GM23338 (cell line): ENCODE measurements around the gene NME2. TPM values are rescaled to one million over a fixed set of nuclear protein-coding genes. Genes with fewer than 3 reads are reported as not detected.
A peak's percentile ranks its signal among the peaks of the same experiment; 100 is the strongest.

Experiments
- ATAC-seq: fragments of 200-7000 bp; cut with Tn5 transposase; 3 replicates; pipeline ENCODE4 v1.9.1; 2020
- DNase-seq: peaks from one replicate; pipeline ENCODE4 v3.0.0-alpha.2; 2015; ENCODE audit warnings: low spot score
- H2AFZ ChIP-seq: fragments of 200-600 bp; sonication (generic); 2 replicates; pipeline ENCODE4 v1.8.0; 2016; ENCODE audit warnings: antibody characterized with exemption, mild to moderate bottlenecking, moderate library complexity
- H3F3A ChIP-seq: fragments of 200-600 bp; sonication (generic); replicated peaks from 2 replicates; pipeline ENCODE4 v1.8.0; 2017; ENCODE audit warnings: antibody characterized with exemption, mixed run types, low read depth
- H3K27ac ChIP-seq: fragments of 200-600 bp; sonication (generic); 2 replicates; pipeline ENCODE4 v1.6.1; 2016; ENCODE audit warnings: low read depth
- H3K27me3 ChIP-seq: fragments of 200-600 bp; sonication (generic); 2 replicates; pipeline ENCODE4 v1.8.0; 2016; ENCODE audit warnings: mild to moderate bottlenecking, mixed run types, moderate library complexity; ENCODE audit not compliant: insufficient read depth
- H3K36me3 ChIP-seq: fragments of 200-600 bp; sonication (generic); 2 replicates; pipeline ENCODE4 v1.8.0; 2016; ENCODE audit warnings: mild to moderate bottlenecking; ENCODE audit not compliant: insufficient read depth
- H3K4me1 ChIP-seq: fragments of 200-600 bp; sonication (generic); 2 replicates; pipeline ENCODE4 v1.8.0; 2016; ENCODE audit warnings: mild to moderate bottlenecking, moderate library complexity; ENCODE audit not compliant: insufficient read depth
- H3K4me2 ChIP-seq: fragments of 200-600 bp; sonication (generic); 2 replicates; pipeline ENCODE4 v1.7.1; 2017; ENCODE audit warnings: mixed run types
- H3K4me3 ChIP-seq: fragments of 200-600 bp; sonication (generic); 2 replicates; pipeline ENCODE4 v1.6.1; 2016; ENCODE audit warnings: mixed run types
- H3K79me2 ChIP-seq: fragments of 200-600 bp; sonication (generic); replicated peaks from 2 replicates; pipeline ENCODE4 v1.8.0; 2017; ENCODE audit warnings: mild to moderate bottlenecking; ENCODE audit not compliant: insufficient read depth
- H3K9me2 ChIP-seq: fragments of 200-600 bp; sonication (generic); 2 replicates; pipeline ENCODE4 v1.8.0; 2017; ENCODE audit not compliant: insufficient read depth
- H4K20me1 ChIP-seq: fragments of 200-600 bp; sonication (generic); replicated peaks from 2 replicates; pipeline ENCODE4 v1.8.0; 2017; ENCODE audit warnings: mild to moderate bottlenecking; ENCODE audit not compliant: insufficient read depth
- H3K27ac Mint-ChIP-seq: 2 replicates; pipeline ENCODE4 v1.8.0; 2020; ENCODE audit warnings: inconsistent platforms, mild to moderate bottlenecking, moderate library complexity, mixed read lengths
- H3K27me3 Mint-ChIP-seq: 3 replicates; pipeline ENCODE4 v1.8.0; 2022; ENCODE audit warnings: low read depth, mild to moderate bottlenecking, moderate library complexity, mixed read lengths, inconsistent platforms; ENCODE audit not compliant: insufficient read depth, poor library complexity
- H3K36me3 Mint-ChIP-seq: 3 replicates; pipeline ENCODE4 v1.8.0; 2021; ENCODE audit warnings: low read depth, mild to moderate bottlenecking, inconsistent platforms, moderate library complexity, mixed read lengths
- H3K4me1 Mint-ChIP-seq: 3 replicates; pipeline ENCODE4 v1.8.0; 2020; ENCODE audit warnings: mild to moderate bottlenecking, inconsistent platforms, mixed read lengths
- H3K4me3 Mint-ChIP-seq: 3 replicates; pipeline ENCODE4 v1.8.0; 2021; ENCODE audit warnings: moderate library complexity, mild to moderate bottlenecking, inconsistent platforms, mixed read lengths
- H3K9me3 Mint-ChIP-seq: 3 replicates; pipeline ENCODE4 v1.8.0; 2020; ENCODE audit warnings: moderate library complexity, mild to moderate bottlenecking, inconsistent platforms, mixed read lengths
- CREB1 ChIP-seq: fragments of 250-450 bp; sonication (Bioruptor Pico); IDR thresholded peaks from 2 replicates; pipeline ENCODE4 v1.5.0; 2020; ENCODE audit warnings: low read depth, mild to moderate bottlenecking, moderate library complexity
- JUNB ChIP-seq: IDR thresholded peaks from one replicate; pipeline ENCODE4 v1.6.1; 2016; ENCODE audit warnings: antibody characterized with exemption; ENCODE audit not compliant: unreplicated experiment
- POLR2AphosphoS5 ChIP-seq: IDR thresholded peaks from 2 replicates; pipeline ENCODE4 v1.6.1; 2016; ENCODE audit warnings: antibody characterized with exemption, low read depth
- ZNF114 ChIP-seq: fragments of 250-450 bp; sonication (Bioruptor Pico); IDR thresholded peaks from 2 replicates; pipeline ENCODE4 v1.5.0; 2020; ENCODE audit warnings: mild to moderate bottlenecking, moderate library complexity
- ZNF331 ChIP-seq: fragments of 250-450 bp; sonication (Bioruptor Pico); IDR thresholded peaks from 2 replicates; pipeline ENCODE4 v1.5.0; 2020; ENCODE audit warnings: low read depth, mild to moderate bottlenecking, moderate library complexity
- polyA plus RNA-seq: library from polyadenylated mRNA; unstranded; fragments of >200 nt; fragmentation: Nextera tagmentation; extraction: Ambion mirVana; gene quantifications from 2 replicates; pipeline ENCODE4 v1.2.1, GENCODE V29; 2016
- total RNA-seq: library from RNA; depleted of rRNA; stranded (reverse); fragments of >200 nt; shearing (Covaris generic); gene quantifications from 2 replicates; pipeline ENCODE4 v1.2.3, GENCODE V29; 2014
- TF ChIP-seq, protein P1 (sequence below), 2 experiments: fragments of 200-600 bp in 1 of 2; sonication (generic) in 1 of 2; conservative IDR thresholded peaks; 2 replicates each; pipeline versions ENCODE4 v1.5.1 to v1.6.1; 2016 to 2017; ENCODE audit warnings: antibody characterized with exemption in 2 of 2, low read depth in 2 of 2, mild to moderate bottlenecking in 2 of 2, moderate library complexity in 1 of 2
- TF ChIP-seq, protein P2 (sequence below): fragments of 250-450 bp; sonication (Bioruptor Pico); IDR thresholded peaks from 2 replicates; pipeline ENCODE4 v1.5.0; 2020; ENCODE audit warnings: mild to moderate bottlenecking, moderate library complexity
- TF ChIP-seq, protein P3 (sequence below): IDR thresholded peaks from one replicate; pipeline ENCODE4 v1.6.1; 2018; ENCODE audit warnings: antibody characterized with exemption; ENCODE audit not compliant: unreplicated experiment
- TF ChIP-seq, protein P4 (sequence below): IDR thresholded peaks from 2 replicates; pipeline ENCODE4 v1.6.1; 2016; ENCODE audit warnings: antibody characterized with exemption

Gene NME2
- total and polyA plus RNA-seq, 2 experiments from 2014 or later: 667 to 939 TPM

DNA sequence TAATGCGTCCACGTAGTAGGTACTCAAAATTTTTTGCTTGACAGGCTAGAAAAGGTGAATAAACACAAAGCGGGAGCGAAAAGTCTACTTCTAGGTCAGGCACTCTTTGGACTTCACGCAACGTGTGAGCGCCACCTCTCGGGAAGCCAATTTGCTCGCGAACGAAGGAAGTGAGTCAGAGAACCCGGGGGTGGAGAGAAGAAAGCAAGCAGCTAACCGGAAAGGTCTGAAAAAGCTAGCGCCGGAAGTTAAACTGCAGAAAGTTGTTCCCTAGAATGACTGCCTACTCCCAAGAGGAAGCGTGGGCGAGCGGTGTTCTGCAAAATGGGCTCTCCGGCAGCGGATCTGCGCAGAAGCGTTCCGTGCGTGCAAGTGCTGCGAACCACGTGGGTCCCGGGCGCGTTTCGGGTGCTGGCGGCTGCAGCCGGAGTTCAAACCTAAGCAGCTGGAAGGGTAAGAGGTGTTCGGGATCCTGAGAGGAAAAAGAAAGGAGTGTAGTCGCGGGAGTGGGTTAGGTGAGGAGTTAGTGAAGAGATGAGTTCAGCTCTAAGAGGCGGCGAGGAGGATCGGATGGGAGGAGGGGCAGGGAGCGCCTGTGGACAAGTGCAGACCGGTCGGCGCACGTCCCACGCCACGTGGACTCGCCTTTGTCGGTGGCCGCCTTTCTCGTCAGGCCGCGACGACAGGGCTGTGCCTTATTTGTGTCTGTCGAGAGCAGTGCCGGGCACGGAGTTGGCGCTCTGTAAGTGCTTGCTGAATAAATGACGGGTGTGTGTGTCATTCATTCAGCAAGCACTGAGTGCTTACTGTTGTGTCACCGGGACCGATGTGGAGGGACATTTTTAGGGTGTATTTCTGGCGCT is 12.8 kb upstream of the NME2 start, which contains the start of gene NME1:
NME1 (plus strand) TSS at position 350 of the 863 bp plus-strand sequence. CDS start 2,096 bp downstream, outside the sequence.
- no peaks in the 10 kb centered on the region for H3K27me3 Mint-ChIP-seq
- no peaks in the 10 kb centered on the region for H3K27me3 ChIP-seq
- no peaks in the 10 kb centered on the region for H3K9me3 Mint-ChIP-seq
- H3K9me2 ChIP-seq: no peaks in the 10 kb centered on the region
- H3K27ac ChIP-seq: peak within 1 kb of the TSS; percentile 71
- peaks cover 15% of the 10 kb centered on the region for H4K20me1 ChIP-seq
- H3K4me1 ChIP-seq: peaks cover 7% of the 10 kb centered on the region; the same call in 1 of the 2 replicates
- no peak for TF ChIP-seq ZNF331 (CRISPR knock-in tag)
- no peak for TF ChIP-seq JUNB
- TF ChIP-seq, protein P1, sequence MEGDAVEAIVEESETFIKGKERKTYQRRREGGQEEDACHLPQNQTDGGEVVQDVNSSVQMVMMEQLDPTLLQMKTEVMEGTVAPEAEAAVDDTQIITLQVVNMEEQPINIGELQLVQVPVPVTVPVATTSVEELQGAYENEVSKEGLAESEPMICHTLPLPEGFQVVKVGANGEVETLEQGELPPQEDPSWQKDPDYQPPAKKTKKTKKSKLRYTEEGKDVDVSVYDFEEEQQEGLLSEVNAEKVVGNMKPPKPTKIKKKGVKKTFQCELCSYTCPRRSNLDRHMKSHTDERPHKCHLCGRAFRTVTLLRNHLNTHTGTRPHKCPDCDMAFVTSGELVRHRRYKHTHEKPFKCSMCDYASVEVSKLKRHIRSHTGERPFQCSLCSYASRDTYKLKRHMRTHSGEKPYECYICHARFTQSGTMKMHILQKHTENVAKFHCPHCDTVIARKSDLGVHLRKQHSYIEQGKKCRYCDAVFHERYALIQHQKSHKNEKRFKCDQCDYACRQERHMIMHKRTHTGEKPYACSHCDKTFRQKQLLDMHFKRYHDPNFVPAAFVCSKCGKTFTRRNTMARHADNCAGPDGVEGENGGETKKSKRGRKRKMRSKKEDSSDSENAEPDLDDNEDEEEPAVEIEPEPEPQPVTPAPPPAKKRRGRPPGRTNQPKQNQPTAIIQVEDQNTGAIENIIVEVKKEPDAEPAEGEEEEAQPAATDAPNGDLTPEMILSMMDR (conservative IDR thresholded peaks at IDR 0.05; ENCODE audit: low read depth in 2 of 2): peak; percentile 87 to 91
- TF ChIP-seq, protein P2, sequence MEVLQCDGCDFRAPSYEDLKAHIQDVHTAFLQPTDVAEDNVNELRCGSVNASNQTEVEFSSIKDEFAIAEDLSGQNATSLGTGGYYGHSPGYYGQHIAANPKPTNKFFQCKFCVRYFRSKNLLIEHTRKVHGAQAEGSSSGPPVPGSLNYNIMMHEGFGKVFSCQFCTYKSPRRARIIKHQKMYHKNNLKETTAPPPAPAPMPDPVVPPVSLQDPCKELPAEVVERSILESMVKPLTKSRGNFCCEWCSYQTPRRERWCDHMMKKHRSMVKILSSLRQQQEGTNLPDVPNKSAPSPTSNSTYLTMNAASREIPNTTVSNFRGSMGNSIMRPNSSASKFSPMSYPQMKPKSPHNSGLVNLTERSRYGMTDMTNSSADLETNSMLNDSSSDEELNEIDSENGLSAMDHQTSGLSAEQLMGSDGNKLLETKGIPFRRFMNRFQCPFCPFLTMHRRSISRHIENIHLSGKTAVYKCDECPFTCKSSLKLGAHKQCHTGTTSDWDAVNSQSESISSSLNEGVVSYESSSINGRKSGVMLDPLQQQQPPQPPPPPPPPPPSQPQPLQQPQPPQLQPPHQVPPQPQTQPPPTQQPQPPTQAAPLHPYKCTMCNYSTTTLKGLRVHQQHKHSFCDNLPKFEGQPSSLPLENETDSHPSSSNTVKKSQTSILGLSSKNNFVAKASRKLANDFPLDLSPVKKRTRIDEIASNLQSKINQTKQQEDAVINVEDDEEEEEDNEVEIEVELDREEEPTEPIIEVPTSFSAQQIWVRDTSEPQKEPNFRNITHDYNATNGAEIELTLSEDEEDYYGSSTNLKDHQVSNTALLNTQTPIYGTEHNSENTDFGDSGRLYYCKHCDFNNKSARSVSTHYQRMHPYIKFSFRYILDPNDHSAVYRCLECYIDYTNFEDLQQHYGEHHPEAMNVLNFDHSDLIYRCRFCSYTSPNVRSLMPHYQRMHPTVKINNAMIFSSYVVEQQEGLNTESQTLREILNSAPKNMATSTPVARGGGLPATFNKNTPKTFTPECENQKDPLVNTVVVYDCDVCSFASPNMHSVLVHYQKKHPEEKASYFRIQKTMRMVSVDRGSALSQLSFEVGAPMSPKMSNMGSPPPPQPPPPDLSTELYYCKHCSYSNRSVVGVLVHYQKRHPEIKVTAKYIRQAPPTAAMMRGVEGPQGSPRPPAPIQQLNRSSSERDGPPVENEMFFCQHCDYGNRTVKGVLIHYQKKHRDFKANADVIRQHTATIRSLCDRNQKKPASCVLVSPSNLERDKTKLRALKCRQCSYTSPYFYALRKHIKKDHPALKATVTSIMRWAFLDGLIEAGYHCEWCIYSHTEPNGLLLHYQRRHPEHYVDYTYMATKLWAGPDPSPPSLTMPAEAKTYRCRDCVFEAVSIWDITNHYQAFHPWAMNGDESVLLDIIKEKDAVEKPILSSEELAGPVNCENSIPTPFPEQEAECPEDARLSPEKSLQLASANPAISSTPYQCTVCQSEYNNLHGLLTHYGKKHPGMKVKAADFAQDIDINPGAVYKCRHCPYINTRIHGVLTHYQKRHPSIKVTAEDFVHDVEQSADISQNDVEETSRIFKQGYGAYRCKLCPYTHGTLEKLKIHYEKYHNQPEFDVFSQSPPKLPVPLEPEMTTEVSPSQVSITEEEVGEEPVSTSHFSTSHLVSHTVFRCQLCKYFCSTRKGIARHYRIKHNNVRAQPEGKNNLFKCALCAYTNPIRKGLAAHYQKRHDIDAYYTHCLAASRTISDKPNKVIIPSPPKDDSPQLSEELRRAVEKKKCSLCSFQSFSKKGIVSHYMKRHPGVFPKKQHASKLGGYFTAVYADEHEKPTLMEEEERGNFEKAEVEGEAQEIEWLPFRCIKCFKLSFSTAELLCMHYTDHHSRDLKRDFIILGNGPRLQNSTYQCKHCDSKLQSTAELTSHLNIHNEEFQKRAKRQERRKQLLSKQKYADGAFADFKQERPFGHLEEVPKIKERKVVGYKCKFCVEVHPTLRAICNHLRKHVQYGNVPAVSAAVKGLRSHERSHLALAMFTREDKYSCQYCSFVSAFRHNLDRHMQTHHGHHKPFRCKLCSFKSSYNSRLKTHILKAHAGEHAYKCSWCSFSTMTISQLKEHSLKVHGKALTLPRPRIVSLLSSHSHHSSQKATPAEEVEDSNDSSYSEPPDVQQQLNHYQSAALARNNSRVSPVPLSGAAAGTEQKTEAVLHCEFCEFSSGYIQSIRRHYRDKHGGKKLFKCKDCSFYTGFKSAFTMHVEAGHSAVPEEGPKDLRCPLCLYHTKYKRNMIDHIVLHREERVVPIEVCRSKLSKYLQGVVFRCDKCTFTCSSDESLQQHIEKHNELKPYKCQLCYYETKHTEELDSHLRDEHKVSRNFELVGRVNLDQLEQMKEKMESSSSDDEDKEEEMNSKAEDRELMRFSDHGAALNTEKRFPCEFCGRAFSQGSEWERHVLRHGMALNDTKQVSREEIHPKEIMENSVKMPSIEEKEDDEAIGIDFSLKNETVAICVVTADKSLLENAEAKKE (CRISPR knock-in tag): no peak
- TF ChIP-seq, protein P3, sequence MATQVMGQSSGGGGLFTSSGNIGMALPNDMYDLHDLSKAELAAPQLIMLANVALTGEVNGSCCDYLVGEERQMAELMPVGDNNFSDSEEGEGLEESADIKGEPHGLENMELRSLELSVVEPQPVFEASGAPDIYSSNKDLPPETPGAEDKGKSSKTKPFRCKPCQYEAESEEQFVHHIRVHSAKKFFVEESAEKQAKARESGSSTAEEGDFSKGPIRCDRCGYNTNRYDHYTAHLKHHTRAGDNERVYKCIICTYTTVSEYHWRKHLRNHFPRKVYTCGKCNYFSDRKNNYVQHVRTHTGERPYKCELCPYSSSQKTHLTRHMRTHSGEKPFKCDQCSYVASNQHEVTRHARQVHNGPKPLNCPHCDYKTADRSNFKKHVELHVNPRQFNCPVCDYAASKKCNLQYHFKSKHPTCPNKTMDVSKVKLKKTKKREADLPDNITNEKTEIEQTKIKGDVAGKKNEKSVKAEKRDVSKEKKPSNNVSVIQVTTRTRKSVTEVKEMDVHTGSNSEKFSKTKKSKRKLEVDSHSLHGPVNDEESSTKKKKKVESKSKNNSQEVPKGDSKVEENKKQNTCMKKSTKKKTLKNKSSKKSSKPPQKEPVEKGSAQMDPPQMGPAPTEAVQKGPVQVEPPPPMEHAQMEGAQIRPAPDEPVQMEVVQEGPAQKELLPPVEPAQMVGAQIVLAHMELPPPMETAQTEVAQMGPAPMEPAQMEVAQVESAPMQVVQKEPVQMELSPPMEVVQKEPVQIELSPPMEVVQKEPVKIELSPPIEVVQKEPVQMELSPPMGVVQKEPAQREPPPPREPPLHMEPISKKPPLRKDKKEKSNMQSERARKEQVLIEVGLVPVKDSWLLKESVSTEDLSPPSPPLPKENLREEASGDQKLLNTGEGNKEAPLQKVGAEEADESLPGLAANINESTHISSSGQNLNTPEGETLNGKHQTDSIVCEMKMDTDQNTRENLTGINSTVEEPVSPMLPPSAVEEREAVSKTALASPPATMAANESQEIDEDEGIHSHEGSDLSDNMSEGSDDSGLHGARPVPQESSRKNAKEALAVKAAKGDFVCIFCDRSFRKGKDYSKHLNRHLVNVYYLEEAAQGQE: peak; percentile 9
- TF ChIP-seq POLR2AphosphoS5: peak; percentile 74
- peak; percentile 87 for TF ChIP-seq CREB1 (CRISPR knock-in tag)
- TF ChIP-seq, protein P4, sequence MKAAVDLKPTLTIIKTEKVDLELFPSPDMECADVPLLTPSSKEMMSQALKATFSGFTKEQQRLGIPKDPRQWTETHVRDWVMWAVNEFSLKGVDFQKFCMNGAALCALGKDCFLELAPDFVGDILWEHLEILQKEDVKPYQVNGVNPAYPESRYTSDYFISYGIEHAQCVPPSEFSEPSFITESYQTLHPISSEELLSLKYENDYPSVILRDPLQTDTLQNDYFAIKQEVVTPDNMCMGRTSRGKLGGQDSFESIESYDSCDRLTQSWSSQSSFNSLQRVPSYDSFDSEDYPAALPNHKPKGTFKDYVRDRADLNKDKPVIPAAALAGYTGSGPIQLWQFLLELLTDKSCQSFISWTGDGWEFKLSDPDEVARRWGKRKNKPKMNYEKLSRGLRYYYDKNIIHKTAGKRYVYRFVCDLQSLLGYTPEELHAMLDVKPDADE: peak; percentile 88
- TF ChIP-seq ZNF114 (CRISPR knock-in tag): 0 out of 2 replicates have a peak, but pooled peaks have one; percentile 19
- no peaks in the 10 kb centered on the region; the same call in 1 of the 3 replicates for H3K4me1 Mint-ChIP-seq
- H3K4me3 Mint-ChIP-seq: no peak within 1 kb of the TSS
- peaks cover 50% of the 10 kb centered on the region for H3K79me2 ChIP-seq
- H3F3A ChIP-seq: peaks cover 5% of the 10 kb centered on the region; the same call in 1 of the 2 replicates
- peak within 1 kb of the TSS; percentile 56 for H2AFZ ChIP-seq
- peaks cover 18% of the 10 kb centered on the region for H3K36me3 ChIP-seq
- no peak within 1 kb of the TSS for H3K27ac Mint-ChIP-seq
- DNase-seq (peak; percentile 99), ATAC-seq (peak; percentile 96)
- H3K36me3 Mint-ChIP-seq: peaks cover 35% of the 10 kb centered on the region
- peak within 1 kb of the TSS; percentile 96 for H3K4me3 ChIP-seq
- H3K4me2 ChIP-seq: peak within 1 kb of the TSS; percentile 99
